ENCODE results near the gene DNAJC22.

GRCh38 chr12:49355913-49356312, 9.2 kb downstream of the DNAJC22 start:
- no peak for TF ChIP-seq GATA2 (IDR thresholded peaks at IDR 0.05; ENCODE audit: low read depth, low read length)
- TF ChIP-seq GATA3 (IDR thresholded peaks at IDR 0.05; ENCODE audit: low read depth, low read length) = no peak
